GM06990 (cell line): Measurements from ENCODE around the gene SIX2.

Source experiments
- DNase-seq: peaks from one replicate; pipeline ENCODE4 v3.0.0-alpha.2; 2011; ENCODE audit not compliant: insufficient read length; ENCODE audit errors: extremely low read depth
- H3K27me3 ChIP-seq: replicated peaks from 2 replicates; pipeline ENCODE4 v1.6.0; 2011; ENCODE audit warnings: low read length; ENCODE audit not compliant: control insufficient read depth, insufficient read depth
- H3K36me3 ChIP-seq: 2 replicates; pipeline ENCODE4 v1.5.1; 2011; ENCODE audit warnings: low read length; ENCODE audit not compliant: control insufficient read depth, insufficient read depth
- H3K4me3 ChIP-seq: replicated peaks from 2 replicates; pipeline ENCODE4 v1.5.1; 2011; ENCODE audit warnings: low read depth, mild to moderate bottlenecking, control low read depth, low read length
- TF ChIP-seq, protein P1 (sequence below): IDR thresholded peaks from 2 replicates; pipeline ENCODE4 v1.5.1; 2011; ENCODE audit warnings: low read length, control low read depth, mild to moderate bottlenecking, inconsistent platforms; ENCODE audit not compliant: insufficient read depth, poor library complexity, severe bottlenecking

SIX2 gene

GRCh38 chr2:45018023-45018422 is 8.8 kb upstream of the SIX2 start:
- TF ChIP-seq, protein P1, sequence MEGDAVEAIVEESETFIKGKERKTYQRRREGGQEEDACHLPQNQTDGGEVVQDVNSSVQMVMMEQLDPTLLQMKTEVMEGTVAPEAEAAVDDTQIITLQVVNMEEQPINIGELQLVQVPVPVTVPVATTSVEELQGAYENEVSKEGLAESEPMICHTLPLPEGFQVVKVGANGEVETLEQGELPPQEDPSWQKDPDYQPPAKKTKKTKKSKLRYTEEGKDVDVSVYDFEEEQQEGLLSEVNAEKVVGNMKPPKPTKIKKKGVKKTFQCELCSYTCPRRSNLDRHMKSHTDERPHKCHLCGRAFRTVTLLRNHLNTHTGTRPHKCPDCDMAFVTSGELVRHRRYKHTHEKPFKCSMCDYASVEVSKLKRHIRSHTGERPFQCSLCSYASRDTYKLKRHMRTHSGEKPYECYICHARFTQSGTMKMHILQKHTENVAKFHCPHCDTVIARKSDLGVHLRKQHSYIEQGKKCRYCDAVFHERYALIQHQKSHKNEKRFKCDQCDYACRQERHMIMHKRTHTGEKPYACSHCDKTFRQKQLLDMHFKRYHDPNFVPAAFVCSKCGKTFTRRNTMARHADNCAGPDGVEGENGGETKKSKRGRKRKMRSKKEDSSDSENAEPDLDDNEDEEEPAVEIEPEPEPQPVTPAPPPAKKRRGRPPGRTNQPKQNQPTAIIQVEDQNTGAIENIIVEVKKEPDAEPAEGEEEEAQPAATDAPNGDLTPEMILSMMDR = no peak
- Histone ChIP-seq H3K4me3 (no peak overlapping the region), H3K36me3 (no peaks in the 10 kb centered on the region), H3K27me3 (no peaks in the 10 kb centered on the region; the same call in 1 of the 2 replicates)
- DNase-seq = no peak

GRCh38 chr2:45014831-45015230 is 5.6 kb upstream of the SIX2 start:
- Histone ChIP-seq H3K27me3 (peaks cover 8% of the 10 kb centered on the region), H3K4me3 (no peak overlapping the region)
- no peak for DNase-seq

GRCh38 chr2:45014016-45014702 is 4.9 kb upstream of the SIX2 start:
- TF ChIP-seq, protein P1 = peak; percentile 30
- H3K36me3 ChIP-seq = no peaks in the 10 kb centered on the region
- H3K27me3 ChIP-seq = peaks cover 8% of the 10 kb centered on the region
- DNase-seq = no peak
- no peak overlapping the region for H3K4me3 ChIP-seq

More at GRCh38 chr2:45014831-45015230, 5.6 kb upstream of the SIX2 start:
- H3K36me3 ChIP-seq = no peaks in the 10 kb centered on the region
- TF ChIP-seq, protein P1 = no peak

DNA sequence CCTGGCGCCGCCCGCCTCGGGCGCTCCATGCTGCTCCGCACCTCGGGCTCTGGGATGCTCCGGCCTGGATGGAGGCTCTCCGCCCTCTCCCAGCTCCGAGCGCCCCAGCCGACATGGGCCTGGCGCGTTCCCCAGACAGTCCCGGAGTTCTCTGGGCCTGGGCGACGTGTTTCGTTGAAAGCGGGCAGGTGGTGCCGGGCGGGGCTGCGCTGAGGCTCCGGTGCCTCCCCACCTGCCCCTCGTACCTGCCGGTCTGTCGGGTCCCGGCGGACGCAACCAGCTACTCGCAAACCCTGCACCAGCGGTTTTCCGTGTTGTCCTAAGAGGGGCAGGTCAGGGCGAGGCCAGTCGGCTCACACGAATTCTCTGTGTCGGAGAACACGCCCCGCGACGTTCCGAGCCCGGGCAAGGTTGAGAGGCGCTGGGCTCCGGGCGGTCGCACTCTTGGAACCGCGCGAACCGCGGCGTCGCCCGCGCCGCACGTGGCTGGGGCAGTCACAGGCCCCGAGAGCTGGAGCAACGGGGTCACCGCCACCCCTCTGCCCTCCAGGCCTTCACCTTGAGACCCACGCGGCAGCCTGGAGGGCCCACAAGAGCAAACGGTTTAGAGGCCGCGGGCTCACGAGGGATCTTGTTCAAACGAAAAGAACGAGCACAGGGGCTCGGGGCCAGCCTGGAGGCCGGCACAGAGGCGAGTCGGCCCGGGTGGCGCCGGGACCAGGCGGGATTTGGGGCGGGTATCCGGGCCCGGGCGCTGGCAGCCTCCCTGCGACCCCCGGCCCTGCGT is 4.2 kb upstream of the SIX2 start:
- DNase-seq = no peak
- no peaks in the 10 kb centered on the region for H3K36me3 ChIP-seq
- no peak overlapping the region for H3K4me3 ChIP-seq
- H3K27me3 ChIP-seq = peaks cover 8% of the 10 kb centered on the region
- TF ChIP-seq, protein P1 = no peak

DNA sequence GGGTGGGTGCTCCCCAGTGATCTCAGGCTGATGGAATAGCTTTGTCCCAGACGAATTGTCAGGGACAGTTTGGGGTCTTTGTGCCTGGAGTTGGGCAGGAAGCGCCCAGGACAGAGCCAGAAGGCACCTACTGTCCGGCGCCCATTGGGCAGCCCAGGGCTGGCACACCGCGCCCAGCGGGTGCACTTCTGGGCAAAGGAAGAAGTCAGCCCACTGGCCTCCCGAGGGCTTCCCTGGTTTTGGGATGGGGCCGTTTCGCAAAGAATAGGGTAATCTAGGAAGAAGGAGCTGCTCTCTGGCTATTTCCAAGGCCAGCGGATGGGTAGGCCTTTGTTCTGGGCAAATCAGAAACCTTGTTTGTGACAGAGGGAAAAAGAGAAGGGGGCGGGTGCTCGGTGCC is 3.5 kb upstream of the SIX2 start:
- no peak for DNase-seq
- no peak overlapping the region for H3K4me3 ChIP-seq
- H3K27me3 ChIP-seq = peaks cover 8% of the 10 kb centered on the region
- TF ChIP-seq, protein P1 = no peak
- H3K36me3 ChIP-seq = no peaks in the 10 kb centered on the region
